ENCODE measurements around the gene TMEM91.

DNA sequence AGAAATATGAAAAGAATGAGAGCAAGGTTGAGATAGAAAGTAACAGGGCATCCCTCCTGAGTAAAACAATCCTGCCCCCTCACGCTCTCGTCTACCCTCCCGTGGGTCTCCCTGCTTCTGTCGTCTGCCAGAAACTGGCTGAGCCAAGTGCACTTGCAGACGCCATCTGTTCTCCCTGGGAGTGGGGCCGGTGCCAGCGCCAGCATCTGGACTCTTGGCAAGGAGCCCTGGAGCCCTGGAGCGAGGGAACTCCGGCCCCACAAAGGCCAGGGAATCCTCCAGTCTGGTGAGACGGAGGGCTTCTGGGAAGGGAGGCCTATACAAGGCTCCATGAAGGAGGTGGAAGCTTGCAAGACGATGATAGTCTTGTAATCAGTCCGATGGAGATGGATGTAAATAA, 2.3 kb upstream of the TMEM91 start:
- TF ChIP-seq, protein P1, sequence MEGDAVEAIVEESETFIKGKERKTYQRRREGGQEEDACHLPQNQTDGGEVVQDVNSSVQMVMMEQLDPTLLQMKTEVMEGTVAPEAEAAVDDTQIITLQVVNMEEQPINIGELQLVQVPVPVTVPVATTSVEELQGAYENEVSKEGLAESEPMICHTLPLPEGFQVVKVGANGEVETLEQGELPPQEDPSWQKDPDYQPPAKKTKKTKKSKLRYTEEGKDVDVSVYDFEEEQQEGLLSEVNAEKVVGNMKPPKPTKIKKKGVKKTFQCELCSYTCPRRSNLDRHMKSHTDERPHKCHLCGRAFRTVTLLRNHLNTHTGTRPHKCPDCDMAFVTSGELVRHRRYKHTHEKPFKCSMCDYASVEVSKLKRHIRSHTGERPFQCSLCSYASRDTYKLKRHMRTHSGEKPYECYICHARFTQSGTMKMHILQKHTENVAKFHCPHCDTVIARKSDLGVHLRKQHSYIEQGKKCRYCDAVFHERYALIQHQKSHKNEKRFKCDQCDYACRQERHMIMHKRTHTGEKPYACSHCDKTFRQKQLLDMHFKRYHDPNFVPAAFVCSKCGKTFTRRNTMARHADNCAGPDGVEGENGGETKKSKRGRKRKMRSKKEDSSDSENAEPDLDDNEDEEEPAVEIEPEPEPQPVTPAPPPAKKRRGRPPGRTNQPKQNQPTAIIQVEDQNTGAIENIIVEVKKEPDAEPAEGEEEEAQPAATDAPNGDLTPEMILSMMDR (IDR thresholded peaks at IDR 0.05; ENCODE audit: low read length): no peak
- TF ChIP-seq EZH2phosphoT487 (IDR thresholded peaks at IDR 0.05; ENCODE audit: low read length): no peak
- no peak for TF ChIP-seq EZH2 (optimal IDR thresholded peaks at IDR 0.05; ENCODE audit: low read depth, low read length)
